GM12801 (cell line): ENCODE results near the gene LOXL1.

Source experiments
- TF ChIP-seq, protein P1 (sequence below): IDR thresholded peaks from one replicate; pipeline ENCODE4 v1.5.1; 2011; ENCODE audit warnings: control low read depth; ENCODE audit not compliant: insufficient read length; ENCODE audit errors: extremely low read depth

Gene LOXL1

DNA sequence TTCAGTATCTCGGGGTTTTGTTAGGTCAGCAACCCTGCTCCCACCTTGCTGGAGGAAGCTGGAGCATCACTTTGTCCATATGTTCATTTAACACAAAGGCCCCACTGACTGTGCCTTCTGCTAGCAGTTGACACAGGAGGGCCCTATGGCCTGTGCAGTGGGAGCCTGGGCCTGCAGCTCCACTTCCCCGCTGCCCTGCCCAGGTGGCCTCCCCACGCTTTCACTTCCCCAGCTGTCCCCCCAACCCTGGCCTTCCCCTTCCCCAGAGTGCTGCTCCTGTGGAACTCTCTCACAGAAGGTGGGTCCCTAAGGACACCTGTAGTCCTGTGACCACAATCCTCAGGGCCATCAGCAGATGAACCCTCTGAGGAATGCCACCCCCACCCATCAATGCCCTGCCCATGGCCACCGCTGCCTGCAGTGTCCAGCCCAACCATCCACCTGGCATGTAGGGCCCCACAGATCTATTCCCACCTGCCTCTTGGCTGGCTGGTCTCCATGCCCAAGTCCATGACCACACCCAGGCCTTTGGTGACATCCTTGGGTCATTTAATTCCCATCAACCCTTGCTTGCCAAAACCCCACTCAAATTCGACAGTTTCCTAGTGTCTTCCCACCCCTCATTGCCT is 39.4 kb upstream of the LOXL1 start:
- TF ChIP-seq, protein P1, sequence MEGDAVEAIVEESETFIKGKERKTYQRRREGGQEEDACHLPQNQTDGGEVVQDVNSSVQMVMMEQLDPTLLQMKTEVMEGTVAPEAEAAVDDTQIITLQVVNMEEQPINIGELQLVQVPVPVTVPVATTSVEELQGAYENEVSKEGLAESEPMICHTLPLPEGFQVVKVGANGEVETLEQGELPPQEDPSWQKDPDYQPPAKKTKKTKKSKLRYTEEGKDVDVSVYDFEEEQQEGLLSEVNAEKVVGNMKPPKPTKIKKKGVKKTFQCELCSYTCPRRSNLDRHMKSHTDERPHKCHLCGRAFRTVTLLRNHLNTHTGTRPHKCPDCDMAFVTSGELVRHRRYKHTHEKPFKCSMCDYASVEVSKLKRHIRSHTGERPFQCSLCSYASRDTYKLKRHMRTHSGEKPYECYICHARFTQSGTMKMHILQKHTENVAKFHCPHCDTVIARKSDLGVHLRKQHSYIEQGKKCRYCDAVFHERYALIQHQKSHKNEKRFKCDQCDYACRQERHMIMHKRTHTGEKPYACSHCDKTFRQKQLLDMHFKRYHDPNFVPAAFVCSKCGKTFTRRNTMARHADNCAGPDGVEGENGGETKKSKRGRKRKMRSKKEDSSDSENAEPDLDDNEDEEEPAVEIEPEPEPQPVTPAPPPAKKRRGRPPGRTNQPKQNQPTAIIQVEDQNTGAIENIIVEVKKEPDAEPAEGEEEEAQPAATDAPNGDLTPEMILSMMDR = no peak

DNA sequence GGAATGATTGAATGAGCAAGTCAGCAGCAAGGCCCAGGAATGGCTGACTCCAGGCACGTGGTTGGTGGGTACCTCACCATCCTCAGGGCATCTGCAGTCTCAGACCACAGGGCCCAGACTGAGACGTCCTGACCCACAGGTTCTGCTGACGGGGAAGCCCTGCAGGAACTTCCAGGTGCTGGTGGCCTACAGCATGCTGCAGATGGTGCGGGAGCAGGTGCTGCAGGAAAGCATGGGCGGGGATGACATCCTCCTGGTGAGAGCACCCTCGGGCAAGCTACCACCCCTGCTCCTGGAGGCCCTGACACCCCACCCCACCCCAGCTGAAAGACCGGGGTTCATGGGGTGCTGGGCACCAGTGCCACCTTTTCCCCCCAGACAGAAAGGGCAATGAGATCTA is 38.8 kb upstream of the LOXL1 start:
- TF ChIP-seq, protein P1 = no peak

DNA sequence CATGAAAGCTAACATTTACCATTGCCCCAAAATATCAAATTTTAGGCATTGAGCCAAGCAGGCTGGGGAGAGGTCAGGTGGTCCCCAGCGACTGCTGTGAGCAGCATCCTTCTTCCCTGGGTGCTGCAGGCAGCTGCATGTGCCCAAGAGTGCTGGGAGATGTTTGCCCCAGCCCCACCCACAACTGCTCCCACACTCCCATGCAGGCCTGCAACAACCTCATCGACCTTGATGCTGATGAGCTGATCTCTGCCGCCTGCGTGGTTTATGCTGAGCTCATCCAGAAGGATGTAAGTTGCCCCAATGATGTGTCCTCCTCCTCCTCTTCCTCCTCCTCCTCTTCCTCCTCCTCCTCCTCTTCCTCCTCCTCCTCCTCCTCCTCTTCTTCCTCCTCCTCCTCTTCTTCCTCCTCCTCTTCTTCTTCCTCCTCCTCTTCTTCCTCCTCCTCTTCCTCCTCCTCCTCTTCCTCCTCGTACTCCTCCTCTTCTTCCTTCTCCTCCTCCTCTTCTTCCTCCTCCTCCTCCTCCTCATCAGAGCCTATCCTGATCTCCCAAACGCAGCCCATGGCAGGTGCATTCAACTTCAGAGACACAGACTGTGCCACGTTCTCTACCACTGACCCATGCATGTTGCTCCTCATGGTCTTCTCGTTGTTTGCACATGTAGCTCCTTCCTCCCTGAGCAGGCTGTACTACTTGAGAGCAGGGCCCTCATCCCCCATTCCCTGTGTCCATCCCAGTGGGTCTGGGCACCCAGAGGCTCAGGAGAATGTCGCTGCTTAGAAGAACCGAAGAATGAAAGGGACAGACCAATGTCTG is 37.8 kb upstream of the LOXL1 start:
- TF ChIP-seq, protein P1 = no peak

DNA sequence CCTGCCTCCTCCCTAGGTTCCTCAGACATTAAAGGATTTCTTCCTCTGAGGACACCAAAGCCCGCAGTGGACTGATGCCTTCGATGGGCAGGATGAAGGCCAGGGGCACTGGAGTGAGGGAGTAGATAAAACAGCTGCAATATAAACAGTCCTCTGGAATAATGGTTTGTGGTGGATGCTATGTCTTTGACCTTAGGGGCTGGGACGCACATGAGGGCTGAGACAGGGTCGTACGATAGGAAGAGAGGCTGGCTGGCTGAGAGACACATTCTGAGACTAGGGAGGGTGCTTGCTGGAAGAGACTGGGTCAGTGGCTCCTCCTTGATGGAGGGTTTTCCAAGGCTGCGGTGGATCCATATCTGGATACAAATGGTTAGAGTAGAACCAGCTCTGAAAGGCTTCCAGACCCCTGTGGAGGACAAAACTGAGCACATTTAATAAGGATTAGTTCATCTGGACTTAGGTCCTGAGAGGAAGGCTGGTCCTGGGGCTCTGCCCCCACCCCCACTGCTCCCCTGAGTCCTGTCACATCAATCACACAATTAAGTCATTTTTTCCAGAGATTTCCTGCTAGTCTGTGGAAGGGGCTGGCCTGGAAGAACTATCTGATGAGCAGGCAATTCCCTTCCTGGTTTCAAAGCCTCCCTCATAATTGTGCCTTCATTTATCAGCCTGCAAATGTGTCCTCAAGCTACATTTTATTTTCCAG is 37.1 kb upstream of the LOXL1 start:
- TF ChIP-seq, protein P1 = no peak

DNA sequence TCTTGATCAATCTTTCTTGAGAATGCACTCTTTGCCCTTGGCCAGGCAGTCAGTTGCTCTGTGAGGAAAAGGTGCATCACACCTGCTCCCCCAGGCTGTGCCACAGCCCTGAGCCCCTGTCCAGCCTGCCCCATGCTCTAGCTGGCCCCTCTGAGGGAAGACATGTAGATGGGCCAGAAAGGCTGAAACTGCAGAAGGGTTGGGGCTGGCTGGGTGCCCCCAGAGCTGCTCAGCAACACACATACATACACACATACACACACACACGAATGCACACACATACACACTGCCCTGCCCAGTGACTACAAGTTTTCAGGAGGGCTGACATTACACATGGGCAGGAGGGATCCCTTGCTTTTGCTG is 36.5 kb upstream of the LOXL1 start:
- TF ChIP-seq, protein P1 = no peak

DNA sequence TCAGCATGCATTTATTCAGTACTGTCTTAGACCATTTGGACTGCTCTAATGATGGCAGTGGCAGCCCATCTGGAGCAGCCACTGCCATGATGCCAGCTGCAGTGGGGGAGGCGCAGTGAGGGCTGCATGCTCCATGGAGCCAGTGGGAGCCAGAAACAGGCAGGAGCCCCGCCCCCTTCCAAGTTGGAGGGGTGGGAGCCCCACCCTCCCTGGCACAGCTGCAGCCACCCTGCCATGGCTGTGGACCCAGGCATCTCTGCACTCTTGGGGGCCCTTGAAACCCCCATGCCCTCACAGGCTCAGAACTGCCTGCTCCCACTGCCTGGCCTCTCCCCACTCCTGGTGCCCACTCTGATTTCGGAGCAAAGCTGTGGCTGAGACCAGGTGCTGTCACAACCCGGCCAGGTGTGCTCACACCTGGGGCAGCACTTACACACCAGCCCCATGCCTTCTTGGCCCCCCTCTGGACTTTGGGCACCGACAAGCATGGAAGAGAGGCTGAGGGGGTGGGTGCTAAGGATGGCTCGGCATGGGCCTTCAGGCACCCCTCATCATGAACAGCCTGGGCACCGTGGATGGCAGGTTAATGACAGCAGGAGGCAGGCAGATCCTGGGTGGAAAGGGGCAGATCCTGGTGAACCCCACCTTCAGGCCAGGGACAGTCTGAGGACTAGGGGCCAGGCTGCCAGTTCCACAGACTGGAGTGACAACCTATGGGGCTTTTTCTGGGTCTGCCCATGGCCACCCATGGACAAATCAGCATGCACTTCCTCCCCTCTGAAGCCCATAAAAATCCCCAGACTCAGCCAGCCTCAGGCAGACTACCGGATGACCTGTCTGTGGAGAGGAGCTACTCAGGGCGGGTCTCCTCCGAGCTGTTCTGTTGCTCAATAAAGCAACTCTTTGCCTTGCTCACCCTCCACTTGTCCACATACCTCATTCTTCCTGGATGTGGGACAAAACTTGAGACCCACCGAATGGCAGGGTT is 34.6 kb upstream of the LOXL1 start:
- TF ChIP-seq, protein P1 = no peak
